ENCODE measurements around the gene KIR3DL2.
"Not testable (repeated sequence)": the region's sequence is repeated elsewhere in the genome, so short reads cannot be mapped to it uniquely, and the experiment has no call there.

DNA sequence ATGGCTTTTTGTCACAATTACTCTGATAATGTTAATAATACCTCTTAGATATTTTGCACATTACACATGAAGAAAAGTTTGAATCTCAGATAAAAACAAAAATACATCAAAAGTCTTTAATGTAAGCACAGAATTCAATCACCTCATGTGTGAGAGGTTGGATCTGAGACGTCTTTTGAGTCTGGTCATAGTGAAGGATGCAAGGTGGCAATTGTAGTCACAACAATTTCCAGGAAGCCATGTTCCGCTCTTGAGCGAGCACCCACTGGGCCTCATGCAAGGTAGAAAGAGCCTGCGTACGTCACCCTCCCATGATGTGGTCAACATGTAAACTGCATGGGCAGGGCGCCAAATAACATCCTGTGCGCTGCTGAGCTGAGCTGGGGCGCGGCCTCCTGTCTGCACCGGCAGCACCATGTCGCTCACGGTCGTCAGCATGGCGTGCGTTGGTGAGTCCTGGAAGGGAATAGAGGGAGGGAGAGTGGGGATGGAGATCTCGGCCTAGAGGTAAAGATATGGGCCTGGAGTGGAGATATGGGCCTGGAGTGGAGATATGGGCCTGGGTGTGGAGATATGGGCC is at the start of gene KIR3DL2:
- TF ChIP-seq EZH2 (IDR thresholded peaks at IDR 0.05; ENCODE audit: low read depth, unreplicated experiment); CTCF (conservative IDR thresholded peaks at IDR 0.05; ENCODE audit: low read depth in 2 of 2); ZNF331 (CRISPR knock-in tag; IDR thresholded peaks at IDR 0.05; ENCODE audit: low read depth); ZNF114 (CRISPR knock-in tag; IDR thresholded peaks at IDR 0.05); POLR2AphosphoS5 (IDR thresholded peaks at IDR 0.05; ENCODE audit: low read depth); CREB1 (CRISPR knock-in tag; IDR thresholded peaks at IDR 0.05; ENCODE audit: low read depth); ZNF462 (CRISPR knock-in tag; IDR thresholded peaks at IDR 0.05); REST (IDR thresholded peaks at IDR 0.05; ENCODE audit: unreplicated experiment); EZH2phosphoT487 (IDR thresholded peaks at IDR 0.05; ENCODE audit: unreplicated experiment): not testable (repeated sequence)
